Mononuclear cell (primary cell): ENCODE measurements around the gene MED6. TPM values are rescaled to one million over a fixed set of nuclear protein-coding genes. Genes with fewer than 3 reads are reported as not detected.

Experiments used
- H3K27me3 ChIP-seq: 2 replicates; pipeline ENCODE4 v1.6.0; 2011; ENCODE audit warnings: low read length, control low read depth; ENCODE audit not compliant: insufficient read depth
- H3K4me1 ChIP-seq: 2 replicates; pipeline ENCODE4 v1.5.1; 2011; ENCODE audit warnings: mild to moderate bottlenecking, low read length, control low read depth; ENCODE audit not compliant: insufficient read depth
- H3K4me3 ChIP-seq: 2 replicates; pipeline ENCODE4 v1.5.1; 2011; ENCODE audit warnings: mild to moderate bottlenecking, low read length, moderate library complexity
- H3K9me3 ChIP-seq: 2 replicates; pipeline ENCODE4 v1.5.1; 2011; ENCODE audit warnings: low read depth, mild to moderate bottlenecking, control low read depth, low read length
- total RNA-seq: library from RNA; depleted of rRNA; stranded (reverse); fragments of >200 nt; gene quantifications from one replicate; pipeline ENCODE4 v1.2.3, GENCODE V29; 2012

The MED6 gene
- total RNA-seq, 1 donor, result 96.3 TPM

DNA sequence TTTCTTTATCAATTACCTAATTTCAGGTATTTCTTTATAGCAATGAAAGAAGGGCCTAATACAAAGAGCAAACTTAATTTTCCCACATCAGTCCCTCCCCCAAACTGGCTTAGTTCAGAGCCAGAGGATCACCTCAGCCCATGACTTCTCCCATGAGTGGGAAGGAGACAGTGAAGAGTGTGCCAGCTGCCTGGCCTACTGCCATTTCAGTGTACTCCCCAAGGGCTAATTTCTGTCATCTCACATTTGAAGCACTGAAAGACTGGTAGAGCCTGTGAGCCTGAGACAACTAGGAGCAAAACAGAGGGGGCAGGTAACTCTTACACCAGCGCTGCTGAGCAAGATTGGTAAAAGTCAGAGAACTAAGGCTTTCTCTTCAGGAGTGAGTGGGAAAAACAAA lies 36.6 kb downstream of the MED6 start:
- Histone ChIP-seq H3K4me3 (no peak overlapping the region), H3K4me1 (no peaks in the 10 kb centered on the region), H3K9me3 (peaks cover 20% of the 10 kb centered on the region), H3K27me3 (no peaks in the 10 kb centered on the region)

DNA sequence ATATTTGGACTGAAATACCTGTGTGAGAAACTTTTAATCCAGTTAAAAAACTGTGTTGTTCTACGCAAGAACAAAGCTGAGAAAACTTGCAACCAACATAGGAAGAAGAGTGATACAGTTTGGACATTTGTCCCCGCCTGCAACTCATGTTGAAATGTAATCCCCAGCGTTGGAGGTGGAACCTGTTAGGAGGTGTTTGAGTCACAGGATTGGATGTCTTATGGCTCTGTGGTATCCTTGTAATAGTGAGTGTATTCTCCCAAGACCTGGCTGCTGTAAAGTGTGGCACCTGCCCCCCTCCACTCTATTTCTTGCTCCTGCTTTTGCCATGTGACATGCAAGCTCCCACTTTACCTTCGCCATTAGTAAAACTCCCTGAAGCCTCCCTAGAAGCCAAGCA lies 37.0 kb downstream of the MED6 start:
- Histone ChIP-seq H3K4me3 (no peak overlapping the region), H3K9me3 (peaks cover 20% of the 10 kb centered on the region), H3K4me1 (no peaks in the 10 kb centered on the region), H3K27me3 (no peaks in the 10 kb centered on the region)

DNA sequence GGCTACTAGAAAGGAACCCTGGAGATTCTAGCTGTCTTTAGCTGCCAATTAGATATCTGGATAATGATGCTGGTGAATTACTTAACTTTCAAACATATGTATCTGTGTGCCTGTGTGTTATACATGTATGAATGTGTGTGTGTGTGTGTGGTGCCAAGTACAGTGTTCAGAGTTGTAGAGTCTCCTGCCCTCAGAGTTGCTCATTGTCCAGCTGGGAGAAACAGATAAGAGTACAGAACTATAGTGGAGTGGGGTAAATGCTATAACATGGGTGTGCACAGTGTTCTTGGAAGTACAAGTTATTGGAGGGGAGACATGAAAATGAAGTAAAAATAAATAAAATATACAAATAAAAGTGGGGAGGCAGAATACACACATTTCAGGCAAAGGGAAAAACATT lies 42.1 kb downstream of the MED6 start:
- H3K4me1 ChIP-seq, result no peaks in the 10 kb centered on the region
- H3K27me3 ChIP-seq, result no peaks in the 10 kb centered on the region
- H3K9me3 ChIP-seq, result peaks cover 8% of the 10 kb centered on the region
- H3K4me3 ChIP-seq, result no peak overlapping the region

DNA sequence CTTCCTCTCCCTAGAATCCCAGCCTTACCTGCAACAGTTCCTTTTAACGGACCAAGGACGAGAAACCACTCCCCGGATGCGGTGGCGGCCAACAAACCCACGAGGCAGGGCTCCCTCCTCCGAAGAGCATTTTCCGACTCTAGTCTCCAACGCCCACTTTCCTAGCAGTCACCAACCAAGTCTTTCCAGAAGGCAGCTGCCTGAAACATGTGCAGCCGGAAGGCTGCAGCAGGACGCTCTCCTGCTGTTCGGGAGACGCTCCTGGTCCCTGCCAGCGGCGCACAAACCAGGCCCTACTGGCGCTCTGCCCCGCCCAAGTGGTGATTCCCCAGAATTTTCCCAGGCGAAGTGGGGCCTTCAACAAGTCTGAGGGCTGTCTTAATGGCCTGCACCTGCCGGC lies 44.6 kb downstream of the MED6 start:
- Histone ChIP-seq H3K27me3 (no peaks in the 10 kb centered on the region), H3K4me1 (no peaks in the 10 kb centered on the region), H3K9me3 (no peaks in the 10 kb centered on the region), H3K4me3 (no peak overlapping the region)

DNA sequence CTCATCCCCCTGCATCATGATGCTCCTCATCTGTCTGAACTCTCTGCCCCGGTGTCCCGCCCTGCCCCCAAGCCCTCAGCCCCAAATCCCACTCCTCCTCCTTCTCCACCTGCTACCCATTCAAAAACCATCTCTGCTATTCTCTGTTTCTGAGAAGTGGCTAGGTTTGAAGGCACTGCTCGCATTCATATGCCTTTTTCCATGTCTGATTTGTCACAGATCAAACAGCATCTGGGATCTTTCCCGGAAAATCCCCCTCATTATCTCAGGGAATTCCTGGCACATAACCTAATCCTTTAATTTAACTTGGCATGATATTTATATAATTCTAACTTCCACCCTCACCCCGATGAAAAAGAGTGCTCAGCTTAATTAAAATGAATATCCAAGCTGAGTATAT lies 62.4 kb downstream of the MED6 start:
- no peaks in the 10 kb centered on the region for H3K9me3 ChIP-seq
- no peak overlapping the region for H3K4me3 ChIP-seq

DNA sequence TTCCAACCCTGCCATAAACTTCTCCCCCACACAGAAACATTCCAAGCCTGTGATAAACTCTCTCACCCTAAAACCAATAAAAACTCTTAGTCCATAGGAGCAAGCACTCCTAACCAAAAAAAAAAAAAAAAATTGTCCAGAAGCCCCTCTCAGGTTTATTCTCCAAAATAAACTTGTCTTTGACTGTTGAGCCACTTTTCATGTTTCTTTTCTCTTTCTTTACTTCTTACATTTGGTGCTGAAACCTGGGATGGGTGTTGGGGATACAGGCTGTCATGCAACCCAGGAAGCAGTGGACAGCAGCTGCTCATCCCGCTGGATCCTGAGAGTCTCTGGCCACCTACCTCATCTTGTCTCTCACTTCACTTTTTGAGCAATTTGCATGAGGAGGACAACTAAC lies 63.6 kb downstream of the MED6 start:
- H3K27me3 ChIP-seq, result no peaks in the 10 kb centered on the region
- no peaks in the 10 kb centered on the region for H3K4me1 ChIP-seq
- no peak overlapping the region for H3K4me3 ChIP-seq
- H3K9me3 ChIP-seq, result no peaks in the 10 kb centered on the region

More for the DNA sequence above, 62.4 kb downstream of the MED6 start:
- Histone ChIP-seq H3K27me3 (no peaks in the 10 kb centered on the region), H3K4me1 (no peaks in the 10 kb centered on the region)

DNA sequence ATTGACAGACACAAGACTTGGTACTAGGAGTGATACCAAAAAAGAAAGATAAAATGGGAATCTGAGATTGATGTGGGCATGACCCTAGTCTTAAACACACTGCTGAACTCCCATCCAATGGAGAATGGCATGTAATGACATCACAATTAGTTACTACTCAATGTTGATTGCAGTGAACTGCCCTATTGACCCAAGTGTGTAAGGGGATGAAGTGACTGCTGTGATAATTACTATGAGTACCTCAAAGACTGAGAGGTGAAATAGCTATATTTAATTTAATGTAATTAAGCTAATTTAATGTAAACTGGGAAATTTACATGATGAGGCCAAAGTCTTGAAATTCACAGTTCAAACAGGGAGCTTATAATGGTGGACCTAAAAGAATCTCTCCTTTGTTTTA lies 65.6 kb downstream of the MED6 start, which contains the start of gene ADAM20:
Gene ADAM20 (minus strand): TSS at position 101 of the 400 bp plus-strand sequence. CDS start 10,247 bp downstream, outside the sequence.
- no peaks in the 10 kb centered on the region for H3K4me1 ChIP-seq
- no peak within 1 kb of the TSS for H3K4me3 ChIP-seq
- no peaks in the 10 kb centered on the region for H3K27me3 ChIP-seq
- no peaks in the 10 kb centered on the region for H3K9me3 ChIP-seq

Other genes with a start within 250 kb of the MED6 start
- gene COX16, start 241.0 kb downstream of the MED6 start, total RNA-seq, result 15.5 TPM
- gene SYNJ2BP, start 183.6 kb downstream of the MED6 start, total RNA-seq, result 7.3 TPM
- not detected for gene ADAM21, start 148.5 kb downstream of the MED6 start, total RNA-seq
- gene ADAM20, start 65.7 kb downstream of the MED6 start, total RNA-seq, result 0.52 TPM
- 6.6 TPM for gene TTC9, start 41.3 kb upstream of the MED6 start, total RNA-seq
- gene MAP3K9, start 208.9 kb upstream of the MED6 start, total RNA-seq, result 7.5 TPM